Peyer's patch (tissue), 4 donors: ENCODE measurements around the gene LAGE3.

ENCODE experiments used
- POLR2A ChIP-seq, 2 donors: fragments of 450-650 bp; IDR thresholded peaks; one replicate each; pipeline ENCODE4 v1.5.1; 2017; ENCODE audit warnings: antibody characterized with exemption in 2 of 2, mild to moderate bottlenecking in 2 of 2, moderate library complexity in 2 of 2
- TF ChIP-seq, protein P1 (sequence below), 6 experiments: fragments of 450-650 bp in 4 of 6; fragments of 200-600 bp in 2 of 6; sonication (generic) in 1 of 6; IDR thresholded peaks; one replicate each; pipeline ENCODE4 v1.5.1; 2017 to 2019; ENCODE audit warnings: antibody characterized with exemption in 6 of 6, mild to moderate bottlenecking in 3 of 6, moderate library complexity in 1 of 6

DNA sequence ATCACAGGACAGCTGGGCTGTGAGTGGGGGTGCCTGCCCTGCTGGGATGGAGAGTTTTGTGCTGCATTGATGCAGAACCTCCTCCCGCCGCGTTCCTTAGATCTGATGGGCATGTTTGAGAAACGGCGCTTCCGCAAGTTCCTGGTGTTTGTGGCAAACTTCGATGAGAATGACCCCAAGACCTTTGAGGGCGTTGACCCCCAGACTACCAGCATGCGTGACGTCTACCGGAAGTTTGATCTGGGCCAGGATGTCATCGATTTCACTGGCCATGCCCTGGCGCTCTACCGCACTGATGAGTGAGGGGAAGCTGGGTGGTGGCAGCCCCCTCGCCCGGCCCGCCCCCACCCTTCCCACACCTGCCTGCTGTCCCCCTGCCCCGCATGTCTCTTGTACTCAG, 39.2 kb downstream of the LAGE3 start:
- TF ChIP-seq, protein P1, sequence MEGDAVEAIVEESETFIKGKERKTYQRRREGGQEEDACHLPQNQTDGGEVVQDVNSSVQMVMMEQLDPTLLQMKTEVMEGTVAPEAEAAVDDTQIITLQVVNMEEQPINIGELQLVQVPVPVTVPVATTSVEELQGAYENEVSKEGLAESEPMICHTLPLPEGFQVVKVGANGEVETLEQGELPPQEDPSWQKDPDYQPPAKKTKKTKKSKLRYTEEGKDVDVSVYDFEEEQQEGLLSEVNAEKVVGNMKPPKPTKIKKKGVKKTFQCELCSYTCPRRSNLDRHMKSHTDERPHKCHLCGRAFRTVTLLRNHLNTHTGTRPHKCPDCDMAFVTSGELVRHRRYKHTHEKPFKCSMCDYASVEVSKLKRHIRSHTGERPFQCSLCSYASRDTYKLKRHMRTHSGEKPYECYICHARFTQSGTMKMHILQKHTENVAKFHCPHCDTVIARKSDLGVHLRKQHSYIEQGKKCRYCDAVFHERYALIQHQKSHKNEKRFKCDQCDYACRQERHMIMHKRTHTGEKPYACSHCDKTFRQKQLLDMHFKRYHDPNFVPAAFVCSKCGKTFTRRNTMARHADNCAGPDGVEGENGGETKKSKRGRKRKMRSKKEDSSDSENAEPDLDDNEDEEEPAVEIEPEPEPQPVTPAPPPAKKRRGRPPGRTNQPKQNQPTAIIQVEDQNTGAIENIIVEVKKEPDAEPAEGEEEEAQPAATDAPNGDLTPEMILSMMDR (IDR thresholded peaks at IDR 0.05), result no peak
- TF ChIP-seq POLR2A (IDR thresholded peaks at IDR 0.05), result no peak
